Measurements from ENCODE around the gene VWA5B1. TPM values are rescaled to one million over a fixed set of nuclear protein-coding genes. Genes with fewer than 3 reads are reported as not detected.

VWA5B1 gene
- polyA plus RNA-seq, 1 donor (not counting 4 experiments of a cell fraction or from before 2014, with no cell fraction given) = not detected

DNA sequence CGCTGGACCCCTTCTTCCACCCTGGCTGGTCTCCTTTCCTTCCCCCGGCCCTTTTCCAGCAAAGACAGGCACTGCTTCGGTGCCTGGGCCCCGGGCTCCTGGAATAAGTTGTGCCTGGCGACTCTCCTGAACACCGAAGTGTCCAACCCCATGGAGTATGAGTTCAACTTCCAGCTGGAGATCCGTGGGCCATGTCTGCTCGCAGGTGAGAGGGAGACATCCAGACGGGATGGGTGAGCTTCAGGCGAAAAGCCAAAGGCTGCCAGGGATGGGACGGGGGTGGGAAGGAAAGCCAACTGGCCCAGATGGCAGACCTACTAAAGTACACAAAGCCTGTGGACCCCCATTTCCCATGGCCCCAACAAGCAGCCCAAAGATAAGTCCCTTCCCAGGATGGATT lies 26.8 kb downstream of the VWA5B1 start:
- FAIRE-seq (no peak), DNase-seq (ENCODE audit: low read depth, low spot score) (no peak)
- Histone ChIP-seq H3K4me3 (ENCODE audit: control insufficient read depth in 2 of 3, extremely low read depth in 1 of 3, insufficient read depth in 2 of 3, low read depth in 1 of 3, low read length in 3 of 3) (no peak overlapping the region), H3K9ac (ENCODE audit: control insufficient read depth, extremely low read depth, insufficient read depth, low read length) (no peak overlapping the region), H3K9me3 (ENCODE audit: control insufficient read depth, low read depth, low read length) (no peaks in the 10 kb centered on the region), H3K4me2 (ENCODE audit: control insufficient read depth, extremely low read depth, insufficient read depth, low read depth, low read length) (no peak overlapping the region), H4K20me1 (ENCODE audit: control insufficient read depth, extremely low read depth, insufficient read depth, low read length) (no peaks in the 10 kb centered on the region), H3K36me3 (ENCODE audit: control insufficient read depth in 2 of 2, extremely low read depth in 1 of 2, insufficient read depth in 2 of 2, low read length in 2 of 2) (no peaks in the 10 kb centered on the region), H3K4me1 (ENCODE audit: control insufficient read depth, extremely low read depth, insufficient read depth, low read length) (no peaks in the 10 kb centered on the region), H3K9me1 (ENCODE audit: control insufficient read depth, extremely low read depth, insufficient read depth, low read length) (no peaks in the 10 kb centered on the region), H3K27me3 (ENCODE audit: control insufficient read depth, extremely low read depth, insufficient read depth, low read length) (peaks cover 54% of the 10 kb centered on the region), H3K79me2 (ENCODE audit: control insufficient read depth, insufficient read depth, low read length) (no peaks in the 10 kb centered on the region), H3K27ac (ENCODE audit: control insufficient read depth, insufficient read depth, low read length) (no peak overlapping the region), H2AFZ (ENCODE audit: control insufficient read depth, low read length) (no peak overlapping the region)
- TF ChIP-seq, protein P1, sequence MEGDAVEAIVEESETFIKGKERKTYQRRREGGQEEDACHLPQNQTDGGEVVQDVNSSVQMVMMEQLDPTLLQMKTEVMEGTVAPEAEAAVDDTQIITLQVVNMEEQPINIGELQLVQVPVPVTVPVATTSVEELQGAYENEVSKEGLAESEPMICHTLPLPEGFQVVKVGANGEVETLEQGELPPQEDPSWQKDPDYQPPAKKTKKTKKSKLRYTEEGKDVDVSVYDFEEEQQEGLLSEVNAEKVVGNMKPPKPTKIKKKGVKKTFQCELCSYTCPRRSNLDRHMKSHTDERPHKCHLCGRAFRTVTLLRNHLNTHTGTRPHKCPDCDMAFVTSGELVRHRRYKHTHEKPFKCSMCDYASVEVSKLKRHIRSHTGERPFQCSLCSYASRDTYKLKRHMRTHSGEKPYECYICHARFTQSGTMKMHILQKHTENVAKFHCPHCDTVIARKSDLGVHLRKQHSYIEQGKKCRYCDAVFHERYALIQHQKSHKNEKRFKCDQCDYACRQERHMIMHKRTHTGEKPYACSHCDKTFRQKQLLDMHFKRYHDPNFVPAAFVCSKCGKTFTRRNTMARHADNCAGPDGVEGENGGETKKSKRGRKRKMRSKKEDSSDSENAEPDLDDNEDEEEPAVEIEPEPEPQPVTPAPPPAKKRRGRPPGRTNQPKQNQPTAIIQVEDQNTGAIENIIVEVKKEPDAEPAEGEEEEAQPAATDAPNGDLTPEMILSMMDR (optimal IDR thresholded peaks at IDR 0.05 in 1 of 3, IDR thresholded peaks at IDR 0.05 in 1 of 3, conservative IDR thresholded peaks at IDR 0.05 in 1 of 3; ENCODE audit: extremely low read depth in 1 of 3, insufficient read depth in 2 of 3, low read length in 3 of 3) = no peak
- no peak for TF ChIP-seq EZH2 (IDR thresholded peaks at IDR 0.05; ENCODE audit: low read length)
- dilution Hi-C loops (cut with MboI; ENCODE audit: extremely low pct_ligation_motif_present, low sequenced_read_pairs) = no loop called here

DNA sequence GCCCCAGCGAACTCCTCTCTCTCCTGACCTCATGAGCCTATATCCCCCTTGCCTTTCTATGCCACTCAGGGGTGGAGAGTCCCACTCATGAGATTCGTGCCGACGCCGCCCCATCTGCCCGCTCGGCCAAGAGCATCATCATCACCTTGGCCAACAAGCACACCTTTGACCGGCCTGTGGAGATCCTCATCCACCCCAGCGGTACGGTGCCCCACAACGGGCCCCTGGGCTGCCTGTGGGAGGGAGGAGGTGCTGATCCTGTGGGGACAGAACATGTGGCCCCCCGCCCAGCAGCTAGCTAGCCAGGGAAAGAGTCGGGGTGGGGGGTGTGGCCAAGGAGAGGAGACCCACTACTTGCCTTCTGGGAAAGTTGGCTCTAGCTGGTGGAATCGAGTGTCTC lies 27.8 kb downstream of the VWA5B1 start:
- H3K79me2 ChIP-seq (ENCODE audit: control insufficient read depth, insufficient read depth, low read length) = no peaks in the 10 kb centered on the region

More for the DNA sequence above, 27.8 kb downstream of the VWA5B1 start:
- Histone ChIP-seq H2AFZ (ENCODE audit: control insufficient read depth, low read length) (no peak overlapping the region), H3K27ac (ENCODE audit: control insufficient read depth, insufficient read depth, low read length) (no peak overlapping the region), H3K4me3 (ENCODE audit: control insufficient read depth in 2 of 3, extremely low read depth in 1 of 3, insufficient read depth in 2 of 3, low read depth in 1 of 3, low read length in 3 of 3) (no peak overlapping the region), H3K9ac (ENCODE audit: control insufficient read depth, extremely low read depth, insufficient read depth, low read length) (no peak overlapping the region), H3K4me2 (ENCODE audit: control insufficient read depth, extremely low read depth, insufficient read depth, low read depth, low read length) (no peak overlapping the region), H3K9me3 (ENCODE audit: control insufficient read depth, low read depth, low read length) (no peaks in the 10 kb centered on the region), H3K9me1 (ENCODE audit: control insufficient read depth, extremely low read depth, insufficient read depth, low read length) (no peaks in the 10 kb centered on the region), H3K27me3 (ENCODE audit: control insufficient read depth, extremely low read depth, insufficient read depth, low read length) (peaks cover 65% of the 10 kb centered on the region), H4K20me1 (ENCODE audit: control insufficient read depth, extremely low read depth, insufficient read depth, low read length) (no peaks in the 10 kb centered on the region), H3K4me1 (ENCODE audit: control insufficient read depth, extremely low read depth, insufficient read depth, low read length) (no peaks in the 10 kb centered on the region), H3K36me3 (ENCODE audit: control insufficient read depth in 2 of 2, extremely low read depth in 1 of 2, insufficient read depth in 2 of 2, low read length in 2 of 2) (no peaks in the 10 kb centered on the region)
- dilution Hi-C loops (cut with MboI; ENCODE audit: extremely low pct_ligation_motif_present, low sequenced_read_pairs) = no loop called here
- DNase-seq (ENCODE audit: low read depth, low spot score) (no peak), FAIRE-seq (no peak)
- no peak for TF ChIP-seq EZH2 (IDR thresholded peaks at IDR 0.05; ENCODE audit: low read length)
- TF ChIP-seq, protein P1 (optimal IDR thresholded peaks at IDR 0.05 in 1 of 3, IDR thresholded peaks at IDR 0.05 in 1 of 3, conservative IDR thresholded peaks at IDR 0.05 in 1 of 3; ENCODE audit: extremely low read depth in 1 of 3, insufficient read depth in 2 of 3, low read length in 3 of 3) = no peak

Measured in keratinocyte (primary cell).